Pancreas (tissue), 10 donors: Measurements from ENCODE around the gene VWA7. TPM values are rescaled to one million over a fixed set of nuclear protein-coding genes. Genes with fewer than 3 reads are reported as not detected.

Source experiments
- ATAC-seq, 4 donors: fragments of 200-7000 bp; cut with Tn5 transposase; one replicate each; pipeline versions ENCODE4 v1.8.0 to v1.9.1; 2020; ENCODE audit warnings: mild to moderate bottlenecking in 4 of 4, moderate library complexity in 4 of 4
- DNase-seq, 6 donors: peaks; one replicate each; pipeline ENCODE4 v3.0.0-alpha.2; 2020
- FAIRE-seq: peaks from 2 replicates; lab custom pipeline; 2012; peaks lifted over from hg19 to GRCh38; lab: Jason Lieb, UNC
- H3K27ac ChIP-seq, 4 donors: fragments of 200-600 bp; sonication (generic); 1 replicate in 3 of 4; 2 replicates in 1 of 4; pipeline versions ENCODE4 v1.5.0 to v1.8.0; 2020
- H3K27me3 ChIP-seq, 4 donors: fragments of 200-600 bp; one replicate each; pipeline ENCODE4 v1.8.0; 2021
- H3K36me3 ChIP-seq, 3 donors: fragments of 200-600 bp; sonication (generic) in 1 of 3; one replicate each; pipeline versions ENCODE4 v1.5.0 to v1.8.0; 2020 to 2021
- H3K4me1 ChIP-seq, 3 donors: fragments of 200-600 bp; one replicate each; pipeline ENCODE4 v1.8.0; 2021
- H3K4me3 ChIP-seq, 4 donors: fragments of 200-600 bp; sonication (generic) in 2 of 4; one replicate each; pipeline versions ENCODE4 v1.5.0 to v1.8.0; 2020 to 2021
- H3K9me3 ChIP-seq, 4 donors: fragments of 200-600 bp; one replicate each; pipeline ENCODE4 v1.8.0; 2021
- CTCF ChIP-seq, 4 donors: fragments of 200-600 bp; sonication (generic) in 3 of 4; IDR thresholded peaks; one replicate each; pipeline versions ENCODE4 v1.5.0 to v1.8.0; 2021; ENCODE audit warnings: antibody characterized with exemption in 4 of 4
- WGBS, 2 donors: extraction: QIAGEN DNeasy Blood & Tissue Kit; methylation state at CpG; one replicate each; pipeline ENCODE4 v1.1.7; 2013; 5-methylcytosine and 5-hydroxymethylcytosine counted together
- intact Hi-C, 3 donors: fragments of 100-400 bp; cut with DNase I; formaldehyde crosslinking; loops; one replicate each; pipeline versions ENCODE4 v1.11.1 to v1.14.2; 2022
- polyA plus RNA-seq, 2 donors: library from polyadenylated mRNA; stranded (reverse); fragments of 200-250 nt; gene quantifications; one replicate each; pipeline ENCODE4 v1.2.3, GENCODE V29; 2013
- total RNA-seq, 6 donors: library from RNA; stranded (reverse); fragmentation: NEBNext Ultra II Directional in 4 of 6; extraction: Animal tissue kit (Norgen Biotek cat#: 25700) in 4 of 6; gene quantifications; one replicate each; pipeline versions ENCODE4 v1.2.1 to v1.2.4, GENCODE V29; 2021 to 2023
- donor health status: healthy with polysubstance abuse.
- donor health status: DM: no; HTN: no; CAD: no; lungs with moderate emphysema.
- donor health status: DM: no; HTN: no; CAD: no.
- donor health status: control.
- donor health status: control.
- donor health status: Bipolar disorder and iron deficiency.
- donor health status: DM: yes; HTN: yes; CAD: no.
- donor health status: DM: no; HTN: no; CAD: no.
- donor health status: DM: no; HTN: no; CAD: no.
- donor health status: DM: yes; HTN: yes; CAD: no.

The VWA7 gene
- total and polyA plus RNA-seq, 8 donors = 2.9 to 11.9 (median 4.8) TPM

DNA sequence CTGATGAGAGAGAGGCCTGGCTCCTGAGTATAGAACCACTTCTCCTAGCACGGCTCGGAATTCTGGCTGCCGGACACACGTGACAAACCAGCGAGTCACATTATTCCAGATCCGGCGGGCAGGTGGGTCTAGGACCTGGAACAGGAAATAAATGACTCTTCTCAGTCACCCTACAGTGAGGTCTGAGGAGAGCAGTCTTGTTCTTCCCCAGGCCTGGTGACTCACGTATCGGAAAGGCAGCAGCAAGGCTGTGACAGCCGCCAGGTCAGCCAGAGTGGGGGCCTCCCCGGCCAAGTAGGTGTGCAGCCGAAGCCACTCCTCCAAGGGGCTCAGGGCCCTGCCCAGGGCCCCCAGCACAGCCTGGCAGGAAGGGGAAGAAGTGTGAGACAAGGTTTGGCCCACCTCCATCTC, 15.6 kb upstream of the VWA7 start:
- Histone ChIP-seq H3K27ac (no peak overlapping the region), H3K27me3 (no peaks in the 10 kb centered on the region), H3K4me3 (no peak overlapping the region), H3K36me3 (no peaks in the 10 kb centered on the region), H3K9me3 (no peaks in the 10 kb centered on the region), H3K4me1 (peaks cover 0 to 13% (median 5%) of the 10 kb centered on the region in 3 donors)
- DNase-seq (peak in 1 of 6 donors; percentile 53), ATAC-seq (no peak), FAIRE-seq (no peak)
- TF ChIP-seq CTCF (IDR thresholded peaks at IDR 0.05) = no peak
- intact Hi-C loops = no loop called here
- WGBS, 2 donors = 89 to 94% methylated on average over 12 of the region's 12 CpGs

- H3K27ac ChIP-seq = no peak overlapping the region
- ATAC-seq = no peak
Observed at GRCh38 chr6:31792090-31792374, 14.9 kb upstream of the VWA7 start.

DNA sequence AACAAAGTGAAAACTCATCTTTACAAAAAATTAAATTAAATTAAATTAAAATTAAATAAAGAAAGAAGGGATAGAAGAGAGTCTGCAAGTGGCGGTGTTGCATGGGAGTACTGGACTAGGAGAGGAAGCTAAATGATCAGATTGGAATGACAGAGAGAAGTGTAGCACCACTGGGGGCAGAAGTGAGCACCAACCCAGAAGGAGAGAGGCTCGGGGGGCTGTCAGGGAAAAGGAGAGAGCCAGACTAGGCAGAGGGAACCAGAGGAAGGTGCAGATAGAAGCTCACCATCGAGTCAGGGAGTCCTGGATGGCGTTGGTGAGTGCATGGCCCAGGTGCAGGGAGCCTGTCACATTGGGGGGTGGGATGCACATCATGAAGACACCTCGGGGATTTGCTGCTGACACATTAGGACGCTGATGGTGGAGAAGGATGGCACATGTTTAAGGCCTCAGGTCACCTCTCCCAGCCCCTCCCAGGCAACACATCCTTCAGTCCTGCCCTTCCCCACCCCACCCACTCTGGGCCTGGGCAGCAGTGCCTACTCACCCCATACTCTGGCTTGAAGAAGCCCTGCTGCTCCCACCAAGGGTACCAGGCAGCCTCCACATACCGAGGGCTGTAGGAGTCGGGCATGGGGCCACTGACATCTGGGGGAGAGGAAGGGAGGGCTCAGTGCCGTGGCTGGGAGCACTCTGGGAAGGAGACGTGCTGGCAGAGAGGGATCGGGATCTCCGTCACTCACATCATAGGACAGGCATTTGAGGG, 14.4 kb upstream of the VWA7 start:
- ATAC-seq (peak in 3 of 4 donors; percentile 14 to 22 (median 18)), FAIRE-seq (no peak), DNase-seq (peak in 1 of 6 donors; percentile 64)
- no peak overlapping the region for H3K4me3 ChIP-seq
- H3K4me1 ChIP-seq = peaks cover 0 to 13% (median 5%) of the 10 kb centered on the region in 3 donors
- no peak overlapping the region for H3K27ac ChIP-seq
- intact Hi-C loops = no loop called here
- 61 to 64% methylated on average over 12 of the region's 12 CpGs for WGBS, 2 donors
- H3K9me3 ChIP-seq = no peaks in the 10 kb centered on the region
- H3K27me3 ChIP-seq = no peaks in the 10 kb centered on the region
- no peaks in the 10 kb centered on the region for H3K36me3 ChIP-seq
- peak in 3 of 4 donors; percentile 6 to 39 (median 33) for TF ChIP-seq CTCF (IDR thresholded peaks at IDR 0.05)

More at GRCh38 chr6:31792090-31792374, 14.9 kb upstream of the VWA7 start:
- Histone ChIP-seq H3K4me3 (no peak overlapping the region), H3K4me1 (peaks cover 0 to 13% (median 5%) of the 10 kb centered on the region in 3 donors), H3K36me3 (no peaks in the 10 kb centered on the region), H3K27me3 (no peaks in the 10 kb centered on the region), H3K9me3 (no peaks in the 10 kb centered on the region)
- no peak for DNase-seq
- intact Hi-C loops = no loop called here
- no peak for TF ChIP-seq CTCF (IDR thresholded peaks at IDR 0.05)
- WGBS, 2 donors = 79% methylated on average over 3 of the region's 3 CpGs
- FAIRE-seq = no peak

GRCh38 chr6:31785475-31785874, 8.3 kb upstream of the VWA7 start:
- H3K27me3 ChIP-seq = no peaks in the 10 kb centered on the region
- intact Hi-C loops = no loop called here
- no peaks in the 10 kb centered on the region for H3K4me1 ChIP-seq
- H3K36me3 ChIP-seq = peaks cover 0 to 28% (median 24%) of the 10 kb centered on the region in 3 donors
- TF ChIP-seq CTCF (IDR thresholded peaks at IDR 0.05) = no peak
- WGBS, 2 donors = 95 to 97% methylated on average over 11 of the region's 11 CpGs
- no peak overlapping the region for H3K27ac ChIP-seq
- H3K9me3 ChIP-seq = no peaks in the 10 kb centered on the region
- no peak for ATAC-seq
- DNase-seq = peak in 1 of 6 donors; percentile 46
- FAIRE-seq = no peak
- no peak overlapping the region for H3K4me3 ChIP-seq
